ENCODE results near the gene RNF213. TPM values are rescaled to one million over a fixed set of nuclear protein-coding genes. Genes with fewer than 3 reads are reported as not detected.

Gene RNF213
- total RNA-seq, 1 donor from 2014 or later: 110 TPM

- peaks cover 50% of the 10 kb centered on the region for H3K36me3 Mint-ChIP-seq (ENCODE audit: low read depth, unreplicated experiment)
- no peak overlapping the region for H3K4me3 Mint-ChIP-seq (ENCODE audit: unreplicated experiment)
- DNase-seq (ENCODE audit: low spot score): no peak
- H3K4me1 Mint-ChIP-seq (ENCODE audit: unreplicated experiment): peaks cover 22% of the 10 kb centered on the region
- H3K9me3 Mint-ChIP-seq (ENCODE audit: unreplicated experiment): no peaks in the 10 kb centered on the region
- no peak for TF ChIP-seq CTCF (IDR thresholded peaks at IDR 0.05; ENCODE audit: unreplicated experiment)
- no peak overlapping the region for H3K27ac Mint-ChIP-seq (ENCODE audit: unreplicated experiment)
- H3K27me3 Mint-ChIP-seq (ENCODE audit: unreplicated experiment): peaks cover 3% of the 10 kb centered on the region
Measured at GRCh38 chr17:80372456-80372855, 111.8 kb downstream of the RNF213 start.

- Mint-ChIP-seq H3K4me3 (ENCODE audit: unreplicated experiment) (no peak overlapping the region), H3K4me1 (ENCODE audit: unreplicated experiment) (peaks cover 22% of the 10 kb centered on the region), H3K27me3 (ENCODE audit: unreplicated experiment) (peaks cover 3% of the 10 kb centered on the region), H3K27ac (ENCODE audit: unreplicated experiment) (no peak overlapping the region), H3K36me3 (ENCODE audit: low read depth, unreplicated experiment) (peaks cover 50% of the 10 kb centered on the region), H3K9me3 (ENCODE audit: unreplicated experiment) (no peaks in the 10 kb centered on the region)
- TF ChIP-seq CTCF (IDR thresholded peaks at IDR 0.05; ENCODE audit: unreplicated experiment): no peak
- no peak for DNase-seq (ENCODE audit: low spot score)
Measured at GRCh38 chr17:80372922-80373570, 112.4 kb downstream of the RNF213 start.

- no peak overlapping the region for H3K27ac Mint-ChIP-seq (ENCODE audit: unreplicated experiment)
- no peaks in the 10 kb centered on the region for H3K9me3 Mint-ChIP-seq (ENCODE audit: unreplicated experiment)
- H3K36me3 Mint-ChIP-seq (ENCODE audit: low read depth, unreplicated experiment): peaks cover 52% of the 10 kb centered on the region
- H3K27me3 Mint-ChIP-seq (ENCODE audit: unreplicated experiment): peaks cover 2% of the 10 kb centered on the region
- DNase-seq (ENCODE audit: low spot score): no peak
- peak overlapping the region; percentile 8 for H3K4me3 Mint-ChIP-seq (ENCODE audit: unreplicated experiment)
- peaks cover 22% of the 10 kb centered on the region for H3K4me1 Mint-ChIP-seq (ENCODE audit: unreplicated experiment)
- TF ChIP-seq CTCF (IDR thresholded peaks at IDR 0.05; ENCODE audit: unreplicated experiment): no peak
Measured at GRCh38 chr17:80374039-80374731, 113.5 kb downstream of the RNF213 start.

- no peaks in the 10 kb centered on the region for H3K9me3 Mint-ChIP-seq (ENCODE audit: unreplicated experiment)
- H3K27me3 Mint-ChIP-seq (ENCODE audit: unreplicated experiment): peaks cover 4% of the 10 kb centered on the region
- peak overlapping the region; percentile 30 for H3K27ac Mint-ChIP-seq (ENCODE audit: unreplicated experiment)
- peak overlapping the region; percentile 60 for H3K4me3 Mint-ChIP-seq (ENCODE audit: unreplicated experiment)
- no peak for DNase-seq (ENCODE audit: low spot score)
- H3K4me1 Mint-ChIP-seq (ENCODE audit: unreplicated experiment): peaks cover 22% of the 10 kb centered on the region
- H3K36me3 Mint-ChIP-seq (ENCODE audit: low read depth, unreplicated experiment): peaks cover 53% of the 10 kb centered on the region
- TF ChIP-seq CTCF (IDR thresholded peaks at IDR 0.05; ENCODE audit: unreplicated experiment): no peak
Measured at GRCh38 chr17:80374732-80375585, 114.3 kb downstream of the RNF213 start.
